ENCODE measurements around the gene ANP32B.

GRCh38 chr9:97966493-97966892 lies 16.6 kb upstream of the ANP32B start:
- TF ChIP-seq CTCF (IDR thresholded peaks at IDR 0.05; ENCODE audit: poor library complexity) (no peak), EZH2phosphoT487 (IDR thresholded peaks at IDR 0.05; ENCODE audit: low read depth, severe bottlenecking, unreplicated experiment) (no peak), EZH2 (IDR thresholded peaks at IDR 0.05; ENCODE audit: borderline replicate concordance) (no peak)

Measured in hepatocyte (in vitro differentiated cells).